NCI-H128 (cell line): ENCODE results near the gene GPR162.

Experiments used
- DNase-seq: peaks from one replicate; lab custom pipeline; 2025; ENCODE audit not compliant: unreplicated experiment; lab: John Stamatoyannopoulos, UW

Gene GPR162

GRCh38 chr12:6787309-6787708 lies 34.3 kb upstream of the GPR162 start:
- DNase-seq: no peak

DNA sequence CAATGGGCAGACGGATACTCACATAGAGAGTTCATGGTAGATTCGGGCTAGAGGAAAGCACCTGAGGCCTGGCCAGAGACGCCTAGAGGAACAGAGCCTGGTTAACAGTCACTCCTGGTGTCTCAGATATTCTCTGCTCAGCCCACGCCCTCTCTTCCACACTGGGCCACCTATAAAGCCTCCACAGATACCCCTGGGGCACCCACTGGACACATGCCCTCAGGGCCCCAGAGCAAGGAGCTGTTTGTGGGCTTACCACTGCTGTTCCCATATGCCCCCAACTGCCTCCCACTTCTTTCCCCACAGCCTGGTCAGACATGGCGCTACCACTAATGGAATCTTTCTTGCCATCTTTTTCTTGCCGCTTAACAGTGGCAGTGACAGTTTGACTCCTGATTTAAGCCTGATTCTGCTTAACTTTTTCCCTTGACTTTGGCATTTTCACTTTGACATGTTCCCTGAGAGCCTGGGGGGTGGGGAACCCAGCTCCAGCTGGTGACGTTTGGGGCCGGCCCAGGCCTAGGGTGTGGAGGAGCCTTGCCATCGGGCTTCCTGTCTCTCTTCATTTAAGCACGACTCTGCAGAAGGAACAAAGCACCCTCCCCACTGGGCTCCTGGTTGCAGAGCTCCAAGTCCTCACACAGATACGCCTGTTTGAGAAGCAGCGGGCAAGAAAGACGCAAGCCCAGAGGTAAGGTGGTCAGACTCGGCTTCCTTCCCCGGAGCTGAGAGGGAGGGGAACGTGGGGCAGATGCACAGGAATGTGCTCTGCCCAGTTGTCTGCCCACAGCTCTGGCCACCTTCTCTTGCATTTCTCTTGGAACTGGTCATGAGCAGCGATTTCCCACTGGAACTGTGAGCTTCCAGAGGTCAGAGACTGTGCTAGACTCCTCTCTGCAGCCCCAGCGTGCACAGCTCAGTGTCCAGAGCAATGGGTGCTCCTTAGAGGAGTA lies 32.4 kb upstream of the GPR162 start, which contains the start of gene CD4:
TSS of gene CD4 (plus strand) at position 557 of the 953 bp plus-strand sequence. CDS start 10,611 bp downstream, outside the sequence.
- no peak for DNase-seq

- no peak for DNase-seq
These were observed 31.0 kb upstream of the GPR162 start for GRCh38 chr12:6790496-6791150.

DNA sequence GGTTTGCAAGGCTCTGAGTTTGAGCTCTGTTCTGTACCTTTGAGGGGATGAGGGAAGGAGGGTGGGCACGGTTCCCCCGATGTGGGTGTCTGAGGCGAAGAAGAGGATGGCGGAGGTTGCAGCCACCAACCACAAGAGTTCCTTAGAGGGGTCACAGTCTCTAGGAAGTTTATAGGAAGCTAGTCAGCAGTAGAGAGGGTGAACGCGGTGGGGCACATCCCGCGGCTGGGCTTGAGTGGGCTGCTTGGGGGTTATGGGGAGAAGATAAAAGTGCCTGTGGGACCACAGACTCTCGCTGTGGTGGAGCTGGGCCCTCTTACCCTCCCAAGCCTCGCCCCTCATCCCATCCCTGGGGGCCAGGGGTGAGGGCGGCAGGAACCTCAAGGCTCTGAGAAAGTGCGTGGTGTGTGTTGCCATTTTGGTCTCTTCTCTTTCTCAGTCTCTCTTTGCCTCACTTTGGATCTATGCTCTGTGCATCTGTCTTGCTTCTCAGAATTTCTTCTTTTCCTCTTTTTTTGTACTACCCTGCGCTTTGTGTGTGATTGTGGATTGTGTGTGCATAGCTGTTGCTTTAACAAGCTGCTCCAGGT lies 29.6 kb upstream of the GPR162 start:
- no peak for DNase-seq

- no peak for DNase-seq
These were observed 29.0 kb upstream of the GPR162 start for GRCh38 chr12:6792522-6793201.

DNA sequence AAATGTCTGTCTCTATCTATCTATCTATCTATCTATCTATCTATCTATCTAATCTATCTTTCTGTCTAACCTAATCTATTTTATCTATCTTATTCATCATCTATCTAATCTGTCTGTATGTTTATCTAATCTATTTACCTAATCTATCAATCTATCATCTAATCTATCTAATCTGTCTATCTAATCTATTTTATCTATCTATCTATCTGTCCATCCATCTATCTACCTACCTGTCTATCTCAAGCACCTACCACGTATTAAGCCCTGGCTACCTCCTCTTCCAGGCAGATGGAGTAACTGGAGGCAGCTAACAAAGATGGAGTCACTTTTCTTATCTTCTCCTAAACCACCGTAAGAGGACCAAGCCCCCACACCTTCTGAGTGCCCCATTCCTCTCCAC lies 26.5 kb upstream of the GPR162 start:
- DNase-seq: no peak

- no peak for DNase-seq
These were observed 25.0 kb upstream of the GPR162 start for GRCh38 chr12:6796576-6796975.

- DNase-seq: no peak
These were observed 22.5 kb upstream of the GPR162 start for GRCh38 chr12:6799147-6799546.

GRCh38 chr12:6807170-6807569 lies 14.5 kb upstream of the GPR162 start:
- no peak for DNase-seq

- DNase-seq: no peak
These were observed 12.6 kb upstream of the GPR162 start for GRCh38 chr12:6809056-6809455.

GRCh38 chr12:6810758-6811157 lies 10.9 kb upstream of the GPR162 start:
- DNase-seq: no peak

DNA sequence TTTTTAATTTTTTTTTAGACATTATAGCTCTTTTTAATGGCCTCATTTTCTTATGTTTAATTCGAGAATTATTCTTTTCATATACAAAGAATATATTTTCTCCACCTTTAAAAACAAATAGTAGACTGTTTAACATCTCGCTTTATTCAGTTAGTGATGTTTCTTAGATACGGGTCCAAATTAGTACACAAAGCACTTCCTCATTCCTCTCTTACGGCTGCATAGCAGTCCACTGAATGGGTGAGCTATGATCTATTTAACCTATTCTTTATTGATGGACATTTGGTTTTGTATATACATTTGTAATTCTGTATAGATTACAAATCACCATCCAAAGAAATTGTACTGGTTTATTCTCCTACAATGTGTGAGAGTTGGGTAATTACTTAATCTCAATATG lies 8.3 kb upstream of the GPR162 start:
- no peak for DNase-seq

- DNase-seq: no peak
These were observed 5.0 kb upstream of the GPR162 start for GRCh38 chr12:6816598-6816997.

GRCh38 chr12:6817098-6817497 lies 4.5 kb upstream of the GPR162 start:
- DNase-seq: no peak

GRCh38 chr12:6817662-6818157 lies 3.9 kb upstream of the GPR162 start:
- no peak for DNase-seq

DNA sequence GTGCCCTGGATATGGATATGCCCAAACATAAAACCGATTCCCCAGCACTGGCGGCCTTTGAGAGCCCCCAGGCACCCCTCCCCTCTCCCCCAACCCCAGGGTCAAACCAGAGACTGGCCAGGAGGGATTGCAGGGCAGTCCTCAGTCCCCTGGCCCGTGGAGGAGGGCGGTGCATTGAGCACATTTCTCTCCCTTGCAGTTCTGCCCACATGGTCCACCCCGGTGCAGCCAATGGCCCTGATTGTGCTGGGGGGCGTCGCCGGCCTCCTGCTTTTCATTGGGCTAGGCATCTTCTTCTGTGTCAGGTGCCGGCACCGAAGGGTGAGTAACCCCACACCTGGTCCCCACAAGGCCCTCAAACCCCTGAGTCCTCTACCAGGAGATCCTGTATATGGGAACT lies 3.4 kb upstream of the GPR162 start:
- DNase-seq: no peak

DNA sequence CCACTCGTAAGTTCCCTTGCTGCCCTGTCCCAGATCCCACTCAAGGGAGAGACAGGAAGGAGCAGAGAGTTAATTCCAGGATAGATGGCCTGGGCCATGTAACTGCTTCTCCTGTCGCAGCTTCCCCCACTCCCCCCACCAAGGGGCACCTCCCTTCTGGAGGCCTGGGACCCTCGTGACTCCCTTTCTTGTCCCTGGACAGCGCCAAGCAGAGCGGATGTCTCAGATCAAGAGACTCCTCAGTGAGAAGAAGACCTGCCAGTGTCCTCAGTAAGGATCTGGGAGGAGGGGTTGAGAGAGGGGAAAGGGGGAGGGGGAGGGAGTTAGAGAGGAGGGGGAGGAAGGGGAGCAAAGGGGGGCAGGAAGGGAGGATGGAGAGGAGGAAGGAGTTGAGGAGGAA lies 3.0 kb upstream of the GPR162 start:
- no peak for DNase-seq

- DNase-seq: no peak
These were observed 2.3 kb upstream of the GPR162 start for GRCh38 chr12:6819106-6820030.

- DNase-seq: no peak
These were observed 1.5 kb upstream of the GPR162 start for GRCh38 chr12:6820166-6820565.
